ENCODE data around the gene ADAMTS17. TPM values are rescaled to one million over a fixed set of nuclear protein-coding genes. Genes with fewer than 3 reads are reported as not detected.

The ADAMTS17 gene
- total and polyA plus RNA-seq, 4 donors = 0.28 to 46.9 (median 9.1) TPM

GRCh38 chr15:100054539-100054938 lies 287.2 kb downstream of the ADAMTS17 start:
- 72% methylated on average over 7 of the region's 7 CpGs for WGBS
- Histone ChIP-seq H3K9me3 (ENCODE audit: control insufficient read depth in 4 of 4, low read length in 3 of 4) (no peaks in the 10 kb centered on the region), H3K27ac (ENCODE audit: low read depth in 1 of 2, low read length in 2 of 2) (no peak overlapping the region), H3K36me3 (ENCODE audit: control insufficient read depth in 4 of 4, insufficient read depth in 3 of 4, low read depth in 1 of 4, low read length in 3 of 4) (peaks cover 0 to 1% (median 0%) of the 10 kb centered on the region in 4 donors), H3K27me3 (ENCODE audit: control insufficient read depth in 4 of 4, insufficient read depth in 4 of 4, low read length in 3 of 4) (no peaks in the 10 kb centered on the region), H3K4me3 (ENCODE audit: low read depth in 1 of 3, low read length in 3 of 3) (no peak overlapping the region), H3K9ac (ENCODE audit: low read depth in 1 of 2, low read length in 2 of 2) (no peak overlapping the region), H3K4me1 (ENCODE audit: control insufficient read depth in 4 of 4, insufficient read depth in 4 of 4, low read length in 3 of 4) (no peaks in the 10 kb centered on the region)
- no peak for DNase-seq (ENCODE audit: low spot score)
- TF ChIP-seq JUND (IDR thresholded peaks at IDR 0.05) (no peak), MAX (IDR thresholded peaks at IDR 0.05) (no peak), GABPA (IDR thresholded peaks at IDR 0.05 in 1 of 2, conservative IDR thresholded peaks at IDR 0.05 in 1 of 2) (no peak), TAF1 (conservative IDR thresholded peaks at IDR 0.05) (no peak), SP1 (IDR thresholded peaks at IDR 0.05) (no peak), FOXA1 (IDR thresholded peaks at IDR 0.05) (no peak), FOXA2 (IDR thresholded peaks at IDR 0.05) (no peak), HNF4G (IDR thresholded peaks at IDR 0.05) (no peak), REST (IDR thresholded peaks at IDR 0.05) (no peak), RAD21 (IDR thresholded peaks at IDR 0.05) (no peak), EGR1 (IDR thresholded peaks at IDR 0.05; ENCODE audit: low read depth in 2 of 2) (no peak)

- no peak overlapping the region for H3K4me3 ChIP-seq (ENCODE audit: low read depth in 1 of 3, low read length in 3 of 3)
- DNase-seq (ENCODE audit: low spot score) = no peak
- no peaks in the 10 kb centered on the region for H3K9me3 ChIP-seq (ENCODE audit: control insufficient read depth in 4 of 4, low read length in 3 of 4)
- no peak overlapping the region for H3K27ac ChIP-seq (ENCODE audit: low read depth in 1 of 2, low read length in 2 of 2)
- 75% methylated on average over 11 of the region's 11 CpGs for WGBS
- H3K9ac ChIP-seq (ENCODE audit: low read depth in 1 of 2, low read length in 2 of 2) = no peak overlapping the region
- H3K27me3 ChIP-seq (ENCODE audit: control insufficient read depth in 4 of 4, insufficient read depth in 4 of 4, low read length in 3 of 4) = no peaks in the 10 kb centered on the region
- H3K36me3 ChIP-seq (ENCODE audit: control insufficient read depth in 4 of 4, insufficient read depth in 3 of 4, low read depth in 1 of 4, low read length in 3 of 4) = peaks cover 0 to 4% (median under 1%) of the 10 kb centered on the region in 4 donors
- no peaks in the 10 kb centered on the region for H3K4me1 ChIP-seq (ENCODE audit: control insufficient read depth in 4 of 4, insufficient read depth in 4 of 4, low read length in 3 of 4)
- no peak for TF ChIP-seq FOXA1 (IDR thresholded peaks at IDR 0.05)
- no peak for TF ChIP-seq HNF4A (conservative IDR thresholded peaks at IDR 0.05)
- TF ChIP-seq RXRA (IDR thresholded peaks at IDR 0.05) = no peak
- no peak for TF ChIP-seq RAD21 (IDR thresholded peaks at IDR 0.05)
- no peak for TF ChIP-seq EGR1 (IDR thresholded peaks at IDR 0.05; ENCODE audit: low read depth in 2 of 2)
- no peak for TF ChIP-seq ATF3 (IDR thresholded peaks at IDR 0.05)
- no peak for TF ChIP-seq SP1 (IDR thresholded peaks at IDR 0.05)
- no peak for TF ChIP-seq MAX (IDR thresholded peaks at IDR 0.05)
- TF ChIP-seq FOXA2 (IDR thresholded peaks at IDR 0.05) = no peak
- no peak for TF ChIP-seq TAF1 (conservative IDR thresholded peaks at IDR 0.05)
- no peak for TF ChIP-seq YY1 (IDR thresholded peaks at IDR 0.05)
- TF ChIP-seq JUND (IDR thresholded peaks at IDR 0.05) = no peak
- no peak for TF ChIP-seq NR2F2 (IDR thresholded peaks at IDR 0.05)
- no peak for TF ChIP-seq HNF4G (IDR thresholded peaks at IDR 0.05)
- no peak for TF ChIP-seq REST (IDR thresholded peaks at IDR 0.05)
- TF ChIP-seq ZBTB33 (IDR thresholded peaks at IDR 0.05) = no peak
- TF ChIP-seq CTCF (IDR thresholded peaks at IDR 0.05; ENCODE audit: low read depth, low read length, missing input control) = no peak
- TF ChIP-seq GABPA (IDR thresholded peaks at IDR 0.05 in 1 of 2, conservative IDR thresholded peaks at IDR 0.05 in 1 of 2) = no peak
Measured at GRCh38 chr15:100053474-100054121, 288.2 kb downstream of the ADAMTS17 start.
